Measurements from ENCODE around the gene C17orf75.
"Not testable (repeated sequence)": the region's sequence is repeated elsewhere in the genome, so short reads cannot be mapped to it uniquely, and the experiment has no call there.

The C17orf75 gene

GRCh38 chr17:32345951-32346600 lies 4.1 kb upstream of the C17orf75 start:
- no peak for DNase-seq (ENCODE audit: low read depth)

GRCh38 chr17:32342603-32343325 lies 791 bp upstream of the C17orf75 start:
- DNase-seq (ENCODE audit: low read depth) = no peak

DNA sequence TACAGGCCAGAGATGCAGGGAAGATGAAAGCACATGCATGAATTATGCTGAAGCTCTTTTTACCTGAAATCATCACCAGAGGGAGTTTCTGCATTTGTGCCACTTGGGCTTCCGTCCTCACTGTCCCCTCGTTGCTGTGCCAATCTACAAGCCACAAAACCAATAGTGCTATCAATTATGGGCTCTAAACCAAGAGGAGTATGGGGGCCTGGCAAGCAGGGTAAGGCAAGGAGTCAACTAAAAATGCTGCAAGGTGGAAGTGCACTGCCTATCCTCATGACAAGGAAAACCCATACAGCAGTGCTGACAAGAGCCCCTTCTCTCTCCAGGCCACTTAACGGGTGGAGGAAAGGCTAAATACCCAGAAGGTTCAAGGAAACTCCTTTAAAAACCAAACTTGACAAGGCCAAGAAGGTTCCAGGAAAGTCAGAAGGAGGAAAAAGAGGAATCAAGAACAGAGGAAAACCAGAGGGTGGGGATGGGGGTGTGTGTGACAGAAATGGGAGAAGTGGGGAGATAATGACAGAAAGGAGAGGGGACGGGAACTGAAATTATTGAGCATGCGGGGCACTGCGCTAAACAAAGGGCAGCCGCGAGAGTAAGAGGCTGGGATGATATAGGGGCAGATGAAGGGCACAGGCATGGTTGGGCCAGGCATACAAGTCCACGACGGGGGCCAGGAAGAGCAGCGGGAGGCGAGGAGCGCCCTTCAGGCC lies 674 bp downstream of the C17orf75 start:
- peak; percentile 42 for DNase-seq (ENCODE audit: low read depth)

- DNase-seq (ENCODE audit: low read depth) = no peak
These were observed 6.3 kb downstream of the C17orf75 start for GRCh38 chr17:32335687-32336086.

DNA sequence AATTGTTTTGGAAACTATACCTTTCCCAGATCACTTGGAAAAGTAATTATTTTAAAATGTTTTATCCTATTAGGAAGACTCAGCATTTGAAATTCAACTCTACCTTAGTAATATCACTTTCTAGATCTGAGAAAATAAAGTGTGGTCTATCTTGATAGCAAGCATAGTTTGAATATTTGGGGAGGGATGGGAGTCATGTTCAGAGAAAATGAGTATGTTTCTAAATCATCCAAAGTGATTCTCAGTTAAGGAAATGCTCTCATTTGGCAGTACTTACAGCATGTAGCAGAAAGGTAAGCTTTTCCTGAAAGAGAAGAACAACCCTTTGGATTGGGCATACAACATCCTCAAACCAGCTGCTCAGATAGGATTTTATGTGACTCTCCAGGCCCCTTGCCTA lies 6.9 kb downstream of the C17orf75 start:
- no peak for DNase-seq (ENCODE audit: low read depth)

- DNase-seq (ENCODE audit: low read depth) = no peak
These were observed 8.8 kb downstream of the C17orf75 start for GRCh38 chr17:32333187-32333586.

- no peak for DNase-seq (ENCODE audit: low read depth)
These were observed 10.5 kb downstream of the C17orf75 start for GRCh38 chr17:32331243-32332040.

DNA sequence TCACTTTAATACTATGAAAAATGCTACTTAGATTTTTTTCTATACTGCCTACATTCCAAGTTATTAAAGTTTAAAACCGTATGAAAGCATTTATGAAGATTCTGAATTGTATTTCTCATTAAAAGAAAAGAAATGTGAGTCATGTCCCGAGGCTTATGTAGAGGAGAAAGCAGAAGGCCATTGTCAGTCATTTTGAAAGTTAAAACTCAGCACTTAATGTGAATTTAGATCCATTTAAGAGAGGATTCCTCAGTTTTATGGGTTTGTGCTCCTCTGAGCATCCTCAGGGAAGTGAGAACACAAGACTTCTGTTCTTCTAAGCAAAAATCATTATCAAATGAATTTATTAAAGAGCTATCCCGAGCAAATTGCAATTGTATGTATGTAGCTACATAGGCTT lies 11.8 kb downstream of the C17orf75 start:
- no peak for DNase-seq (ENCODE audit: low read depth)

DNA sequence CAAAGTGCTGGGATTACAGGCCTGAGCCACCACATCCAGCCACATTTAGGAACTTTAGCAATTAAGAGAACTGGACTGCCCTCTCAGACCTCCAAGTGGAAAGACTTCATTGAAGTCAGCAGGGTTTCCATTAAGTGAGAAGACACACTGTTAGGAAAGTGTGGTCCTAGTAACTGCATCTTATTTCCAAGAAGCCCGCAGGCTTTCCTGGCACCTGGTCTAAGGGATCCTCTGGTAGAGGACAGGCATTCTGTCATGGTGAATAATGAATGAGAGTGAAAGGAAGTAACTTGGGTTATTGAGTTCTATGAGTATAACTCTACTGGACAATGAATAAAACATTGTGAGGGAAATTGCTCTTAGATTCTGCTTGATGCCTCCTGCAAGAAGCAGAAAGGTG lies 14.1 kb downstream of the C17orf75 start:
- no peak for DNase-seq (ENCODE audit: low read depth)

DNA sequence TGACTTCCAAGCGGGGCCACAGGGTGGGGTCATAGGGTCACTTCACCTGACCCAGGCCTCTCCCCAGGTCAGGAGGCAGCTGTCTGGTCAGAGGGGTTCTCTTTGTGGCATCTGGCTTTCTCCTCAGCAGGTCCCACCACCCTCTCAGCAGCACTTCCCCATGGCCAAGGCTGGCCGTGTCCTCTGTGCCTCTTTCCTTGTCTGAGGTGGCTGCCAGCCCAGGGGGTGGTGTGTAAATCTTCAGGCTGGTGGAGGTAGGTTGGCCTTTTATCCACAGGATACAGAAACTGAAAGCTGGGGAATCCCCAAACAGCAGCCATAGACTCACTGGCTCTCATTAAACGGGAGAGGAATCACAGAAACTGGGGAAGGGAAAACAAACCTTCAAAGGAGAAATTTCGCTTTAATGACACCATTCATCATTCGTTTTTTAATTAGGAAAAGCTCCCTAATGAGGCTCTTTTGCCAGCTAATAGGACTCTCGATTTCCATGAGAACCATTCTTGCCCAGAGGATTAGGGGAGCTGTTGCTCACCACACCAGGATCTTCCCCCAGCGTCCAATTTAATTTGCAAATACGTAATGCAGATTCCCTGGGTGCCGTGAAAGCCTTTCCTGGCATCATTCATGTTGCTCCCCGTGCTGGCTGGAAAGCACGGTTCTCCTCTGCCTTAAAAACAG lies 18.0 kb downstream of the C17orf75 start:
- DNase-seq (ENCODE audit: low read depth) = peak; percentile 1

GRCh38 chr17:32323046-32323445 lies 18.9 kb downstream of the C17orf75 start:
- DNase-seq (ENCODE audit: low read depth) = no peak

DNA sequence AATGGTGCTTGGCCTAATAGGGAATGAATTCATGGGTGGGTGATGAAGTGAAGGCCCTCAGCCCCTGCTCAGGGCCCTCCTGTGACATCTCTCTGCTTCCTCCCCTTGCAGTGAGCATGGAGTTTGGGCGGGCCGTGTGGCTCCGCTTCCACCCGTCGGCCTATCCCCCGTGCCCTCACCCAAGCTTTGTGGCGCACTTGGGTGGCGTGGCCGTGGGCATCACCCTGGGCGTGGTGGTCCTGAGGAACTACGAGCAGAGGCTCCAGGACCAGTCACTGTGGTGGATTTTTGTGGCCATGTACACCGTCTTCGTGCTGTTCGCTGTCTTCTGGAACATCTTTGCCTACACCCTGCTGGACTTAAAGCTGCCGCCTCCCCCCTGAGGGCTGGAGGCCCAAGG lies 21.1 kb downstream of the C17orf75 start:
- DNase-seq (ENCODE audit: low read depth) = no peak

- DNase-seq (ENCODE audit: low read depth) = not testable (repeated sequence)
These were observed 21.9 kb downstream of the C17orf75 start for GRCh38 chr17:32320080-32320479.

- DNase-seq (ENCODE audit: low read depth) = peak; percentile 73
These were observed 22.4 kb downstream of the C17orf75 start for GRCh38 chr17:32319548-32319905.

DNA sequence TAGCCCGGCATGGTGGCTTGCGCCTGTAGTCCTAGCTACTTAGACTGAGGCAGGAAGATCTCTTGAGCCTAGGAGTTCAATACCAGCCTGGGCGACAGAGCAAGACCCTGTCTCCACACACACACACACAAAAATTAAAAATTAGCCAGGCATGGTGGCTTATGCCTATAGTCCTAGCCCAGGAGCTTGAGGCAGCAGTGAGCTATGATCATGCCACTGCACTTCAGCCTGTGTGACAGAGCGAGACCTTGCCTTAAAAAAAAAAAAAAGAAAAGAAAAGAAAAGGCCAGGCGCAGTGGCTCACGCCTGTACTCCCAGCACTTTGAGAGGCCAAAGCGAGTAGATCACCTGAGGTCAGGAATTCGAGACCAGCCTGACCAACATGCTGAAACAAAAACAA lies 23.9 kb downstream of the C17orf75 start:
- no peak for DNase-seq (ENCODE audit: low read depth)

GRCh38 chr17:32317353-32317752 lies 24.6 kb downstream of the C17orf75 start:
- no peak for DNase-seq (ENCODE audit: low read depth)

- DNase-seq (ENCODE audit: low read depth) = not testable (repeated sequence)
These were observed 25.3 kb downstream of the C17orf75 start for GRCh38 chr17:32316653-32317052.

DNA sequence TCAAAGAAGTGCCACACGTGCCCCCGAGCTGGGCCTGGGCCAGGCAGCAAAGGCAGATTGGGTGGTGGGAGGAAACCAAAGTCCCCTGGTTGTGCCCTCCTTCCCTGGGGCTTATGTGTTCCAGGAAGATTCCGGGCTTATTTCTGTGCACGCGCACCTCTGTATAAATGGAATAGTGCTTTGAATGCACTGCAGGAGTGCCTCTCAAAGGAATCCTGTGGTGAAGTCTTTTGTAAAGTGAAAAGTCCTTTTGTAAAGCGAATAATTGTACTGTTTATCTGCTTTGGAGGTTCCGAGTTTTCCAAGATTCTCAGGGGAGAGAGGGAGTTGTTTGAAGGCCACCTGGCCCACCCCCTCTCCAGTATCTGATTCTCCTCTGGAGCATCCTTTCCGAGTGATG lies 26.8 kb downstream of the C17orf75 start:
- no peak for DNase-seq (ENCODE audit: low read depth)

GRCh38 chr17:32314636-32315035 lies 27.3 kb downstream of the C17orf75 start:
- DNase-seq (ENCODE audit: low read depth) = no peak

DNA sequence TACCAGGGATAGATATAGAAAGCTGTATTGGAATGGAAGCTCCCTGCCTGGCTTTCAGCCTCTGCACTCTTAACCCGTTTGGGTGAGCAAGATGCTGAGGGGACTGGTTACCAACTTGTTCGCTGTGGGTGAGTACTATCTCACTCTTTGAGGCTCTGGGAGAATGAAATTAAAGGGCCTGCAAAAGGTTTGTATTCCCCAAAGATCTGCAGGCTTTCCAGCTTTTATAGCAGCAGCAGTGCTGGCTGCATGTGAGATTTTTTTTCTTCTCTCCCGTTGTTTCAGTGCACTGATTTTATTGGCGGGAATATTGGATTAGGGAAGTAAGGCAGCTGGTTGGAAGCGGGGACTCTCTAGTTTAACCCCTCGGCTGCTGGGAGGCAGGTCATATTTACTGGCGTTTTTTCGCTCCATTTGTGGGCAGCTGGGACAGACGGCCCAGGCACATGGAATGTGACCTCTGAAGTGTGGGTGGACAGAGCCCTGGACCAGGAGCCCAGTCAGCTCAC lies 30.9 kb downstream of the C17orf75 start:
- DNase-seq (ENCODE audit: low read depth) = no peak

DNA sequence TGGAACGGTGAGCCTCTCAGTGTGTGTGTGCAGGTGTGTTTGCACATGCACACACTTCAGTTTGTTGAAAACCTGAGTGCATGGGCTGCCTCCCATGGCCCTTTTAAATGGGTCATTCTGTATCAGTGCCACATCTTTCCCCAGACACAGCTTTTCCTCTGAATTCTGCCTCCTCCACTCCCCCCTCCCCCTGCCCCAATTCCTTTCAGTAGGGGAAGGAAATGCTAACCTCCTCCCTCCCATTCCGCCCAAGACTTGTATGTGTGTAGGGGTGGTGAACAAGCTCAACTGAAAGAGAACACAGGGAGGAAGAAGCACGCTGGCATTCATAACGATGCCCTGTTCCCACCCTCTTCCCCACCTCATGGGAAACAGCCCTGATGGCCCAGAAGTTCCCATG lies 34.3 kb downstream of the C17orf75 start:
- no peak for DNase-seq (ENCODE audit: low read depth)

DNA sequence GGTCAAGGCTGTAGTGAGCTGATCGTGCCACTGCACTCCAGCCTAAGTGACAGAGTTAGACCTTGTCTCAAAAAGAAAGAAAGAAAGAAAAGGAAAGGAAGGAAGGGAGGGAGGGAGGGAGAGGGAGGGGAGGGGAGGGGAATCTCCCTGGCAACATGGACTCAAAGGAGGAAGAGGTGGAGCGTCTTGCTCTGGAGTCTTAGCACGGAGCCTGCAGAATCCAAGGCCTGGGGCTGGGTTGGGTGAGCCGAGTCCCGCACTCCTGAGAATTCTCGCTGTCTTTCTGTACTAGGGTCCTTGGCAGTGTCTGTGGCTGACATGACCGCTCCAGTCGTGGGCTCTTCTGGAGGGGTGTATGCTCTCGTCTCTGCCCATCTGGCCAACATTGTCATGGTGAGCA lies 36.9 kb downstream of the C17orf75 start:
- DNase-seq (ENCODE audit: low read depth) = no peak
